GM18507 (cell line): ENCODE results near the gene RHBDL1.
A peak's percentile ranks its signal among the peaks of the same experiment; 100 is the strongest.

ENCODE experiments used
- DNase-seq: peaks from one replicate; pipeline ENCODE4 v3.0.0; 2011; ENCODE audit warnings: low read depth; ENCODE audit not compliant: insufficient read length; ENCODE audit errors: extremely low spot score
- FAIRE-seq: peaks from 2 replicates; lab custom pipeline; 2011; peaks lifted over from hg19 to GRCh38; lab: Jason Lieb, UNC

The RHBDL1 gene

GRCh38 chr16:714079-714478, 38.6 kb downstream of the RHBDL1 start:
- DNase-seq = no peak

DNA sequence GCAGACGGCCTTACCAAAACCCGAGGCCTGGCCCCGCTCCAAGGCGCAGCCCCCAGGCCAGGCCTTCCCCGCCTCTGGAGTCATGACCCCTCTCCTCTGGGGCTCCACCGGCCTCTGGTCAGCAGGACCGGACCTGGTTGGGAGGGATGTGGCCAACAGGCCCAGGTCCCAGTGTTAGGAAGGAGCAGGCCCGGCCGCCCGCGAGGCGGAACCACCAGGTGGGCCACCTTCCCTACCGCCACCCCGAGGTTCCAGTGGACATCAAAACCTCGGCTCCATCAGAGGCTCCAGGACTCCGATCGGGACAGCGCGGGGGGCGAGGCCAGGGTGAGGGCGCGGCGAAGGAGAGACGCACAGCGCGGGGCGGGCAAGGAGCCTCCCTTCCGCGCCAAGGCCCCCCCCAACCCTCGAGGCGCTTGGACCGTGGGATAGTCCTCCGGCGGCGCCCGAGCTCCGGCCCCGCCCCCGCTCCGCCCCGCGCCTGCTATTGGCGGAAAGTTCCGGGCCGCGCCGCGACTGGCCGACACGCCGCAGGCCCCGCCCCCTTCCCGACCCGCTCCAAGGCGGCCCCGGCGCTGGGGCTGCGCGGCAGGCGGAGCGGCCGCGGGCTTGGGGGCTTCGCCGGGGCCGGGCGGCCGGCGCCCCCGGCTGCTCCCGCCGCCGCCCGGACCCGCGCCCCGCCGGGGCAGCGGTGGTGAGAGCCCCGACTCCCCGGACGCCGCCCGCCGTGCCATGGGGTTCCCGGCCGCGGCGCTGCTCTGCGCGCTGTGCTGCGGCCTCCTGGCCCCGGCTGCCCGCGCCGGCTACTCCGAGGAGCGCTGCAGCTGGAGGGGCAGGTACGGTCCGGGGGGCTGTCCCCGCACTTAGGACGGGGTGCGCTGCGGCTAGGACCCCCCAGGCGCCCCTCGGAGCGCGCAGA, 39.3 kb downstream of the RHBDL1 start, which contains the start of gene METRN:
Gene METRN (plus strand): TSS at position 561 of the 919 bp plus-strand sequence. CDS start 172 bp downstream, at position 733.
- DNase-seq (peak; percentile 83), FAIRE-seq (peak; percentile 33)

More at GRCh38 chr16:714079-714478, 38.6 kb downstream of the RHBDL1 start:
- no peak for FAIRE-seq

DNA sequence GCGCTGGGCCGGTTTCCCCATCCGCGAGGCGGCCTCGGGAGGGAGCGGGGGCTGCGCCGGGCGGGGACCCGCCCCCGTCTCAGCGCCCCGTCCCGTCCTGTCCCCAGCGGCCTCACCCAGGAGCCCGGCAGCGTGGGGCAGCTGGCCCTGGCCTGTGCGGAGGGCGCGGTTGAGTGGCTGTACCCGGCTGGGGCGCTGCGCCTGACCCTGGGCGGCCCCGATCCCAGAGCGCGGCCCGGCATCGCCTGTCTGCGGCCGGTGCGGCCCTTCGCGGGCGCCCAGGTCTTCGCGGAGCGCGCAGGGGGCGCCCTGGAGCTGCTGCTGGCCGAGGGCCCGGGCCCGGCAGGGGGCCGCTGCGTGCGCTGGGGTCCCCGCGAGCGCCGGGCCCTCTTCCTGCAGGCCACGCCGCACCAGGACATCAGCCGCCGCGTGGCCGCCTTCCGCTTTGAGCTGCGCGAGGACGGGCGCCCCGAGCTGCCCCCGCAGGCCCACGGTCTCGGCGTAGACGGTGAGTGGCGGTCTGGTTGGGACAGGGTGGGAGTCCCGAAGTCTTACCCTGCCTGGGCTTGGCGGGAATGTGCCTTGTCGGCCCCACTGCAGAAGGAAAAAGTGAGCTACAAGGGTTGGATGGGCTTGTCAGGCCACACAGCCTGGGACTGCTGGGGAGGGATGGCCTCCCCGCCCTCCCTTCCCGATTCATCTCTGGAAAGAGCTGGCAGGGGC, 40.2 kb downstream of the RHBDL1 start:
- FAIRE-seq (no peak), DNase-seq (no peak)

- FAIRE-seq = no peak
Observed at GRCh38 chr16:716200-716568, 40.7 kb downstream of the RHBDL1 start.

DNA sequence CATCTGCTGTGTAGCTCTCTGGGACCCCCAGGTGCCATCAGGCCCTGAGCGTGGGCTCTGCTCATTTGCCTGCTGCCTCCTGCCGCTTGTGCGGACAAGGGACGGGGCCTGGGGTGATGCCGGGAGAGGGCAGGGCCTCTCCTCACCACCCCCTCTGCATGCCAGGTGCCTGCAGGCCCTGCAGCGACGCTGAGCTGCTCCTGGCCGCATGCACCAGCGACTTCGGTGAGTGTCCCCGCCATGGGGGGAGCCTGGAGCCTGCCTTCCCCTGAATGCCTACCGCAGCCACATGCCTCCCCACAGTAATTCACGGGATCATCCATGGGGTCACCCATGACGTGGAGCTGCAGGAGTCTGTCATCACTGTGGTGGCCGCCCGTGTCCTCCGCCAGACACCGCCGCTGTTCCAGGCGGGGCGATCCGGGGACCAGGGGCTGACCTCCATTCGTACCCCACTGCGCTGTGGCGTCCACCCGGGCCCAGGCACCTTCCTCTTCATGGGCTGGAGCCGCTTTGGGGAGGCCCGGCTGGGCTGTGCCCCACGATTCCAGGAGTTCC, 41.4 kb downstream of the RHBDL1 start:
- FAIRE-seq = no peak
- DNase-seq = no peak

More at GRCh38 chr16:716200-716568, 40.7 kb downstream of the RHBDL1 start:
- no peak for DNase-seq

- FAIRE-seq (no peak), DNase-seq (no peak)
Observed at GRCh38 chr16:717450-718245, 42.2 kb downstream of the RHBDL1 start.

DNA sequence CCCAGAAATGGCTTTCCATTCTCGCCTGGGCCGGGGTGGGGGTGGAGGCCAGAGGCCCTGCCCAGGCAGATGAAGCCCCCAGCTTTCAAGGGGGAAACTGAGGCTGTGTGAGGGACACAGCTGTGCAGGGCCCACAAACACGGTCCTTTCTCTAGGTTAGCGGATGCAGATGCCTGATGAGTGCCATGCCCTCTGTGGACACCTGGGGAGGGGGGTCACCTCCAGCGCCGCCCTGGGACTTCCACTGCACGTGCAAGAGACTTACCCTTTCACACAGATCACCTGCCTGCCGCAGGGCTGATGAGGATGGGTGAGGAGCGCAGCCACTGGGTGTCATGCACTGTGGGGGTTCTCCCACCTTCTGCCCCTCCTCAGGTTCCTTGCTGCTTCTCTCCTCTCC, 42.9 kb downstream of the RHBDL1 start:
- no peak for FAIRE-seq
- DNase-seq = no peak

- DNase-seq = no peak
- FAIRE-seq = no peak
Observed at GRCh38 chr16:718922-719321, 43.5 kb downstream of the RHBDL1 start.

- FAIRE-seq (peak; percentile 51), DNase-seq (no peak)
Observed at GRCh38 chr16:719815-720446, 44.5 kb downstream of the RHBDL1 start.

DNA sequence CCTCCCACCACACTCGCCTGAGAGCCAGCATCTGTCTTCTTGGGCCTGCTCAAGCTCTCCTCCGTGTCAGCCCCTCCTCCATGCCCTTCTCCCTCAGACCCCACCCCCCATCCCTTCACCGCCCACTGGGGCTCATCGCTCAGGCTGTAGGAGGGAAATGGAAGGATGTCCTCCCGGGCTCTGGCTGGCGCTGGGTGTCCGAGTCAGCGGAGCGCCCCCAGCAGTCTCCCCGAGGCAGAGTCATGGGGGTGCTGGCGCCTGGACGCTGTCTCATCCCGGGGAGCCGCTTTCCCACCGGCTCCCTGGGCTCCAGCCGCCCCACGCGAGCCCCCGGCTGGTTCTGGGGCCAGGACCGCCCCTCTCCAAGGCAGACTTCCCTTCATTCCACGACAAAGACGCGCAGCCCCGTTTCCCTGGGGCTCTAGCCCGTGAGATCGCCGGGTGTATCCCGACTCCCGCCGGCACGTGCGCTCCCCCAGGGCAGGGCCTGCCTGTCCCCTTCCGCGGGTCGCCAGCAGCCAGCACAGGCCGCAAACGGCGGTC, 45.0 kb downstream of the RHBDL1 start:
- peak; percentile 86 for FAIRE-seq

GRCh38 chr16:720990-721764, 45.7 kb downstream of the RHBDL1 start, which contains the start of gene ANTKMT:
TSS of gene ANTKMT (plus strand) at chr16:721146. CDS start at chr16:721275, 129 bp downstream.
- DNase-seq = peak; percentile 85
- peak; percentile 86 for FAIRE-seq

More for the DNA sequence above, 45.0 kb downstream of the RHBDL1 start:
- no peak for DNase-seq

DNA sequence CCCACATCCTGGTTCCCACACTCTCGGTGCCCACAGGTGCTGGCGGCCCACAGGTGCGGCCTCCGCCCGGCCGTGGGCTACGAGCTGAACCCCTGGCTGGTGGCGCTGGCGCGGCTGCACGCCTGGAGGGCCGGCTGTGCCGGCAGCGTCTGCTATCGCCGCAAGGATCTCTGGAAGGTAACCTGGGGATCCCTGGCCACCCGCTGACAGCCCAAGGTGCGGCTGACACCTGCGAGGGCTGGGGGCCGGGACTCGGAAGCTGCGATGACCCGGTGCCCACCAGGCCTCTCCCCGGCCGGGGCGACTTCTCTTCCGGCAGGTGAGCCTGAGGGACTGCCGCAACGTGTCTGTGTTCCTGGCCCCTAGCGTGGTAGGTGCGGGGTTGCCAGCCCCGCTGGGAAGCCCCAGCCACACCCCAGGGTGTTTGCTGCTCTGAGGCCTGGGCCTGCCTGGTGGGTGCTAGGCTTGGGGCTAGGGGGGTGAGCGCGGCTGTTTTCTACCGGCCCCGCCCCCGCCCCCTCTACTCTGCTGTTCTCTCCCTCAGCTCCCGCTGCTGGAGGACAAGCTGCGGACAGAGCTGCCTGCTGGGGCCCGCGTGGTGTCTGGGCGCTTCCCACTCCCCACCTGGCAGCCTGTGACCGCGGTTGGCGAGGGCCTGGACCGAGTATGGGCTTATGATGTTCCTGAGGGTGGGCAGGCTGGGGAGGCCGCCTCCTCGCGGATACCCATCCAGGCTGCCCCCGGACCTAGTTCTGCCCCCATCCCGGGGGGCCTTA, 46.5 kb downstream of the RHBDL1 start:
- FAIRE-seq (no peak), DNase-seq (no peak)

GRCh38 chr16:722835-723633, 47.6 kb downstream of the RHBDL1 start:
- FAIRE-seq (no peak), DNase-seq (no peak)

GRCh38 chr16:723695-724094, 48.2 kb downstream of the RHBDL1 start:
- FAIRE-seq (no peak), DNase-seq (no peak)

DNA sequence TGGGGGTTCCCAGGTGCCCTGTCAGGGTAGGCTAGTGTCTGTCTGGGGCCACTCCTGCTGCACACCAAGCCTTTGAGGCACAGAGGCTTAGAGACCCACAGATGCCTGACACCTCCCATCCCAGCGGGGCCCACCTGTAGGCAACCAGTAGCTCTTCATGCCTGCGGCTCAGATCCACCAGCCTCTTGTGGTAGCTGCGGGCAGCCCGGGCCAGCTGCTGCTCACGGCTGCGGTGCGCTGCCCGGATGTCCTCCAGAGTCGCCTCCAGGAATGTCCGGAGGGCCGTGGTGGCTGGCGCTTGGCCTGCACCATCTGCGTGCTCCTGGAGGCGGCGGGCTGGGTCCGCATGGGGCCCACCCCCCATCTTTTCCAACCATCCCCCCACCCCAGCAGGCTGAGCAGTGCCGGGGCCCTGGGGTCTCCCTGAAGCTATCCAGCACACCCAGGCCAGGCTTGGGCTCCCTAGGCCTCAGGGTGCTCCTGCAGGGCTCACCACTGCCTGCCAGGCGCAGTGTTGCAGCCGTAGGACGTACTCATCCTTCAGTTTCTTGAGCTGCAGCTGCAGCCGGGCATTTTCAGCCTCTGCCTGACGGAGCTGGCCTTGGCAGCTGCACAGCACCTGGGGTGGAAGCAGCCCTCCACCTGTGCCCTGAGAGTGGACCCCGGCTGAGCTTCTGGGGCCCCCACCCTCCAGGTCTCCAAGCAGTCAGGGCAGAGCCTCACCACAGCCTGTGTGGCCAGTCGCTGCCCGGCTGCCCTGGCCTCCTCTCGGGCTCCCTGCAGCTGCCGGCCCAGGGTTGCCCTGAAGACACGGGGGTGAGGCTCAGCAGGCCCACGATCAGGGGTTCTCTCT, 48.9 kb downstream of the RHBDL1 start:
- DNase-seq (no peak), FAIRE-seq (no peak)

- no peak for FAIRE-seq
- no peak for DNase-seq
Observed at GRCh38 chr16:725041-725376, 49.5 kb downstream of the RHBDL1 start.
